ENCODE data around the gene A1BG. TPM values are rescaled to one million over a fixed set of nuclear protein-coding genes. Genes with fewer than 3 reads are reported as not detected.
A peak's percentile ranks its signal among the peaks of the same experiment; 100 is the strongest.

The A1BG gene
- total RNA-seq, 1 donor from 2014 or later, result 7.5 TPM

DNA sequence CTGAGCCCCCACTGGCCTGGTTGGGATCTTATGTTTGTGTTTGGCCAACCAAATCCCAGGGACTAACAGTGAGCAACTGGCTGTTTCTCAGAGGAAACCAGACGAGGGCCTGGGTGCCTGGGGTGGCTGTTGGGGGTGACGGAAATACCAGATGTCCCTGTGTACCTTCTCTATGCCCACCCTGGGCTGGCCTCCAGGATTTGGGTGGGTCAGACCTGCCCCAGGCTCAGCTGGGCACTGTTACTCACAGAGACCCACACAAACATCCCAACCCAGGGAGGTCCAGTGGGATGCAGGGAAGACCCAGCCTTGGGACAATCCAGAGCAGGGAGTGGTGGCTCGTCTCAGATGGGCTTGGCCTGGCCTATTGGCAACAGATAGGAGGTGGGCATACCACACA lies 17.7 kb downstream of the A1BG start:
- Histone ChIP-seq H3K9ac (no peak overlapping the region), H3K4me1 (no peaks in the 10 kb centered on the region), H3K4me3 (no peak overlapping the region), H3K27me3 (no peaks in the 10 kb centered on the region), H3K27ac (no peak overlapping the region), H4K20me1 (ENCODE audit: low read depth) (no peaks in the 10 kb centered on the region), H3K4me2 (no peak overlapping the region), H3K9me3 (ENCODE audit: low read depth) (no peaks in the 10 kb centered on the region), H3K79me2 (ENCODE audit: low read depth) (no peaks in the 10 kb centered on the region), H2AFZ (replicated peaks) (no peak overlapping the region), H3F3A (ENCODE audit: low read depth) (no peaks in the 10 kb centered on the region), H3K36me3 (no peaks in the 10 kb centered on the region)
- Mint-ChIP-seq H3K27me3 (ENCODE audit: insufficient read depth, low read depth) (peaks cover 4% of the 10 kb centered on the region), H3K27ac (no peak overlapping the region), H3K9me3 (no peaks in the 10 kb centered on the region), H3K36me3 (peaks cover 26% of the 10 kb centered on the region), H3K4me3 (no peak overlapping the region), H3K4me1 (no peaks in the 10 kb centered on the region)
- no peak for DNase-seq (ENCODE audit: low spot score)
- TF ChIP-seq CTCF (IDR thresholded peaks at IDR 0.05), result no peak
- no peak for TF ChIP-seq EZH2phosphoT487 (IDR thresholded peaks at IDR 0.05)
- TF ChIP-seq EZH2 (IDR thresholded peaks at IDR 0.05), result no peak

- H3F3A ChIP-seq (ENCODE audit: low read depth), result no peaks in the 10 kb centered on the region
- Mint-ChIP-seq H3K4me1 (peaks cover 2% of the 10 kb centered on the region), H3K27ac (peak overlapping the region; percentile 60), H3K36me3 (peaks cover 22% of the 10 kb centered on the region), H3K9me3 (no peaks in the 10 kb centered on the region), H3K4me3 (no peak overlapping the region), H3K27me3 (ENCODE audit: insufficient read depth, low read depth) (peaks cover 3% of the 10 kb centered on the region)
- H3K9me3 ChIP-seq (ENCODE audit: low read depth), result no peaks in the 10 kb centered on the region
- no peak overlapping the region for H3K4me2 ChIP-seq
- H3K36me3 ChIP-seq, result no peaks in the 10 kb centered on the region
- H4K20me1 ChIP-seq (ENCODE audit: low read depth), result no peaks in the 10 kb centered on the region
- no peak overlapping the region for H3K27ac ChIP-seq
- no peaks in the 10 kb centered on the region for H3K27me3 ChIP-seq
- no peak overlapping the region for H2AFZ ChIP-seq (replicated peaks)
- no peak for TF ChIP-seq EZH2 (IDR thresholded peaks at IDR 0.05)
- no peak for TF ChIP-seq CTCF (IDR thresholded peaks at IDR 0.05)
- no peak for TF ChIP-seq EZH2phosphoT487 (IDR thresholded peaks at IDR 0.05)
- H3K9ac ChIP-seq, result no peak overlapping the region
- H3K79me2 ChIP-seq (ENCODE audit: low read depth), result no peaks in the 10 kb centered on the region
- no peak for DNase-seq (ENCODE audit: low spot score)
- H3K4me3 ChIP-seq, result no peak overlapping the region
- H3K4me1 ChIP-seq, result no peaks in the 10 kb centered on the region
Measured at GRCh38 chr19:58334691-58335249, 18.5 kb downstream of the A1BG start.

DNA sequence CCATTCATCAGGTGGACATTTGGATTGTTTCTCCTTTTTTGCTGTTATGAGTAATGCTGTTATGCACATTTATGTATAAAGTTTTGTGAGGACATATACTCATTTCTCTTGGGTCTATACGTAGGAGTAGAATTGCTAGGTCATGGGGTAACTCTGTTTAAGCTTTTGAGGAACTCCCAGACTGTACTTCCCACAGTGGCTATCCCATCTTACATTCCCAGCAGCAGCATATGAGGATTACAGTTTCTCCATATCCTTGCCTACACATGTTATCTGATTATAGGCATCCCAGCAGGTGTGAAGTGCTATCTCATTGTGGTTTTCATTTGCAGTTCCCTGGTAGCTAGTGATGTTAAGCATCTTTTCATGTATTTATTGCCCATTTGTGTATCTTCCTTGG lies 20.6 kb downstream of the A1BG start:
- Histone ChIP-seq H3K27me3 (no peaks in the 10 kb centered on the region), H3K36me3 (no peaks in the 10 kb centered on the region), H4K20me1 (ENCODE audit: low read depth) (no peaks in the 10 kb centered on the region), H3K4me3 (no peak overlapping the region), H3F3A (ENCODE audit: low read depth) (no peaks in the 10 kb centered on the region), H3K27ac (no peak overlapping the region), H3K79me2 (ENCODE audit: low read depth) (peaks cover 5% of the 10 kb centered on the region), H2AFZ (replicated peaks) (no peak overlapping the region), H3K4me1 (no peaks in the 10 kb centered on the region), H3K4me2 (no peak overlapping the region), H3K9me3 (ENCODE audit: low read depth) (no peaks in the 10 kb centered on the region), H3K9ac (no peak overlapping the region)
- H3K27ac Mint-ChIP-seq, result no peak overlapping the region
- no peak for DNase-seq (ENCODE audit: low spot score)
- H3K27me3 Mint-ChIP-seq (ENCODE audit: insufficient read depth, low read depth), result no peaks in the 10 kb centered on the region
- H3K4me3 Mint-ChIP-seq, result no peak overlapping the region
- H3K36me3 Mint-ChIP-seq, result peaks cover 7% of the 10 kb centered on the region
- H3K9me3 Mint-ChIP-seq, result no peaks in the 10 kb centered on the region
- peaks cover 16% of the 10 kb centered on the region for H3K4me1 Mint-ChIP-seq
- TF ChIP-seq EZH2phosphoT487 (IDR thresholded peaks at IDR 0.05) (no peak), CTCF (IDR thresholded peaks at IDR 0.05) (no peak), EZH2 (IDR thresholded peaks at IDR 0.05) (no peak)

All from neural progenitor cell (in vitro differentiated cells).